Peyer's patch (tissue), 4 donors: ENCODE measurements around the gene DNAH14.

ENCODE experiments used
- POLR2A ChIP-seq, 2 donors: fragments of 450-650 bp; IDR thresholded peaks; one replicate each; pipeline ENCODE4 v1.5.1; 2017; ENCODE audit warnings: antibody characterized with exemption in 2 of 2, mild to moderate bottlenecking in 2 of 2, moderate library complexity in 2 of 2
- TF ChIP-seq, protein P1 (sequence below), 6 experiments: fragments of 450-650 bp in 4 of 6; fragments of 200-600 bp in 2 of 6; sonication (generic) in 1 of 6; IDR thresholded peaks; one replicate each; pipeline ENCODE4 v1.5.1; 2017 to 2019; ENCODE audit warnings: antibody characterized with exemption in 6 of 6, mild to moderate bottlenecking in 3 of 6, moderate library complexity in 1 of 6

DNA sequence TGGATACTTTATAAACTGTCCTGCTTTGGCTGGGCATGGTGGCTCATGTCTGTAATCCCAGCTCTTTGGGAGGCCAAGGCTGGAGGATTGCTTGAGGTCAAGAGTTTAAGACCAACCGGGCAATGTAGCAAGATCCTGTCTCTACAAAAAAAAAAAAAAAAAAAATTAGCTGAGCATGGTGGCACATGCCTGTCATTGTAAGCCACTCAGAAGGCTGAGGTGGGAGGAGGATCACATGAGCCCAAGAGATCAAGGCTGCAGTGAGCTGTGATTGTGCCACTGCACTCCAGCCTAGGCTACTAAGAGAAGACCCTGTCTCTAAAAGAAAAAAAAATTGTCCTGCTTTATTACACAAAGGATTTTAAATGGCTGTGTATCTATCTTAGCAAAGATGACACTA, 403.2 kb downstream of the DNAH14 start:
- TF ChIP-seq, protein P1, sequence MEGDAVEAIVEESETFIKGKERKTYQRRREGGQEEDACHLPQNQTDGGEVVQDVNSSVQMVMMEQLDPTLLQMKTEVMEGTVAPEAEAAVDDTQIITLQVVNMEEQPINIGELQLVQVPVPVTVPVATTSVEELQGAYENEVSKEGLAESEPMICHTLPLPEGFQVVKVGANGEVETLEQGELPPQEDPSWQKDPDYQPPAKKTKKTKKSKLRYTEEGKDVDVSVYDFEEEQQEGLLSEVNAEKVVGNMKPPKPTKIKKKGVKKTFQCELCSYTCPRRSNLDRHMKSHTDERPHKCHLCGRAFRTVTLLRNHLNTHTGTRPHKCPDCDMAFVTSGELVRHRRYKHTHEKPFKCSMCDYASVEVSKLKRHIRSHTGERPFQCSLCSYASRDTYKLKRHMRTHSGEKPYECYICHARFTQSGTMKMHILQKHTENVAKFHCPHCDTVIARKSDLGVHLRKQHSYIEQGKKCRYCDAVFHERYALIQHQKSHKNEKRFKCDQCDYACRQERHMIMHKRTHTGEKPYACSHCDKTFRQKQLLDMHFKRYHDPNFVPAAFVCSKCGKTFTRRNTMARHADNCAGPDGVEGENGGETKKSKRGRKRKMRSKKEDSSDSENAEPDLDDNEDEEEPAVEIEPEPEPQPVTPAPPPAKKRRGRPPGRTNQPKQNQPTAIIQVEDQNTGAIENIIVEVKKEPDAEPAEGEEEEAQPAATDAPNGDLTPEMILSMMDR (IDR thresholded peaks at IDR 0.05) = no peak
- TF ChIP-seq POLR2A (IDR thresholded peaks at IDR 0.05) = no peak
